HS-5 (cell line): ENCODE data around the gene G6PC2.

Source experiments
- DNase-seq: peaks from one replicate; pipeline ENCODE4 v3.0.0-alpha.2; 2012; ENCODE audit warnings: low read depth

The G6PC2 gene

GRCh38 chr2:168948621-168949212, 47.6 kb downstream of the G6PC2 start:
- no peak for DNase-seq

- DNase-seq: no peak
Observed at GRCh38 chr2:168949324-168949723, 48.2 kb downstream of the G6PC2 start.

GRCh38 chr2:168951871-168952270, 50.8 kb downstream of the G6PC2 start:
- DNase-seq: no peak

- DNase-seq: no peak
Observed at GRCh38 chr2:168952424-168952823, 51.3 kb downstream of the G6PC2 start.

GRCh38 chr2:168954256-168954655, 53.2 kb downstream of the G6PC2 start:
- DNase-seq: no peak

- DNase-seq: no peak
Observed at GRCh38 chr2:168955321-168955720, 54.2 kb downstream of the G6PC2 start.

GRCh38 chr2:168956392-168956791, 55.3 kb downstream of the G6PC2 start:
- DNase-seq: no peak
